ENCODE measurements around the gene SEC31A.

- TF ChIP-seq CTCF (IDR thresholded peaks at IDR 0.05 in 4 of 5, conservative IDR thresholded peaks at IDR 0.05 in 1 of 5): no peak
- no peak for TF ChIP-seq POLR2A (IDR thresholded peaks at IDR 0.05)
Measured at GRCh38 chr4:82919386-82919785, 28.4 kb upstream of the SEC31A start.
